ENCODE data around the gene PTPRN2. TPM values are rescaled to one million over a fixed set of nuclear protein-coding genes. Genes with fewer than 3 reads are reported as not detected.

The PTPRN2 gene
- total RNA-seq, 4 donors from 2014 or later = 14.9 to 34.3 (median 21.3) TPM

- H3K9me3 ChIP-seq = no peaks in the 10 kb centered on the region
- no peaks in the 10 kb centered on the region for H3K4me1 ChIP-seq
- no peak overlapping the region for H3K27ac ChIP-seq
- H3K27me3 ChIP-seq = no peaks in the 10 kb centered on the region
- no peaks in the 10 kb centered on the region for H3K36me3 ChIP-seq
- H3K4me3 ChIP-seq = no peak overlapping the region
- no peak for DNase-seq
- no peak for TF ChIP-seq CTCF (IDR thresholded peaks at IDR 0.05)
- no peak for TF ChIP-seq POLR2A (IDR thresholded peaks at IDR 0.05)
Observed at GRCh38 chr7:158613481-158613880, 25.9 kb upstream of the PTPRN2 start.

GRCh38 chr7:158612546-158612945 lies 24.9 kb upstream of the PTPRN2 start:
- Histone ChIP-seq H3K4me3 (no peak overlapping the region), H3K36me3 (no peaks in the 10 kb centered on the region), H3K27me3 (no peaks in the 10 kb centered on the region), H3K27ac (no peak overlapping the region), H3K4me1 (no peaks in the 10 kb centered on the region), H3K9me3 (no peaks in the 10 kb centered on the region)
- no peak for DNase-seq
- TF ChIP-seq CTCF (IDR thresholded peaks at IDR 0.05) (no peak), POLR2A (IDR thresholded peaks at IDR 0.05) (no peak)

GRCh38 chr7:158611541-158611940 lies 23.9 kb upstream of the PTPRN2 start:
- H3K4me3 ChIP-seq = no peak overlapping the region
- no peak for DNase-seq
- no peak for TF ChIP-seq POLR2A (IDR thresholded peaks at IDR 0.05)
- no peak for TF ChIP-seq CTCF (IDR thresholded peaks at IDR 0.05)
- no peaks in the 10 kb centered on the region for H3K9me3 ChIP-seq
- no peak overlapping the region for H3K27ac ChIP-seq
- no peaks in the 10 kb centered on the region for H3K36me3 ChIP-seq
- no peaks in the 10 kb centered on the region for H3K4me1 ChIP-seq
- H3K27me3 ChIP-seq = no peaks in the 10 kb centered on the region

GRCh38 chr7:158609313-158609974 lies 21.8 kb upstream of the PTPRN2 start:
- H3K4me3 ChIP-seq = no peak overlapping the region
- no peaks in the 10 kb centered on the region for H3K9me3 ChIP-seq
- no peaks in the 10 kb centered on the region for H3K36me3 ChIP-seq
- DNase-seq = no peak
- TF ChIP-seq POLR2A (IDR thresholded peaks at IDR 0.05) = no peak
- TF ChIP-seq CTCF (IDR thresholded peaks at IDR 0.05) = no peak
- no peak overlapping the region for H3K27ac ChIP-seq
- no peaks in the 10 kb centered on the region for H3K4me1 ChIP-seq
- no peaks in the 10 kb centered on the region for H3K27me3 ChIP-seq

- no peak for TF ChIP-seq CTCF (IDR thresholded peaks at IDR 0.05)
- no peak for TF ChIP-seq POLR2A (IDR thresholded peaks at IDR 0.05)
- no peaks in the 10 kb centered on the region for H3K9me3 ChIP-seq
- no peak overlapping the region for H3K4me3 ChIP-seq
- H3K27me3 ChIP-seq = no peaks in the 10 kb centered on the region
- no peaks in the 10 kb centered on the region for H3K4me1 ChIP-seq
- no peaks in the 10 kb centered on the region for H3K36me3 ChIP-seq
- DNase-seq = no peak
- H3K27ac ChIP-seq = no peak overlapping the region
Observed at GRCh38 chr7:158607563-158607962, 19.9 kb upstream of the PTPRN2 start.
